HepG2 (cell line): ENCODE data around the gene NXPE4.

Experiments
- CTCF ChIP-seq: sonication (generic); formaldehyde crosslinking; IDR thresholded peaks from 2 replicates; pipeline ENCODE4 v1.5.0; 2020; ENCODE audit warnings: mild to moderate bottlenecking, missing genetic modification reagents, moderate library complexity
- EZH2 ChIP-seq: conservative IDR thresholded peaks from 2 replicates; pipeline ENCODE4 v1.6.1; 2012; ENCODE audit warnings: mild to moderate bottlenecking, low read depth, low read length, moderate library complexity
- POLR2A ChIP-seq, 2 experiments: IDR thresholded peaks; 2 replicates each; pipeline ENCODE4 v1.6.1; 2011; ENCODE audit warnings: low read depth in 2 of 2, low read length in 2 of 2, mild to moderate bottlenecking in 1 of 2, moderate library complexity in 1 of 2; ENCODE audit not compliant: insufficient read depth in 1 of 2

DNA sequence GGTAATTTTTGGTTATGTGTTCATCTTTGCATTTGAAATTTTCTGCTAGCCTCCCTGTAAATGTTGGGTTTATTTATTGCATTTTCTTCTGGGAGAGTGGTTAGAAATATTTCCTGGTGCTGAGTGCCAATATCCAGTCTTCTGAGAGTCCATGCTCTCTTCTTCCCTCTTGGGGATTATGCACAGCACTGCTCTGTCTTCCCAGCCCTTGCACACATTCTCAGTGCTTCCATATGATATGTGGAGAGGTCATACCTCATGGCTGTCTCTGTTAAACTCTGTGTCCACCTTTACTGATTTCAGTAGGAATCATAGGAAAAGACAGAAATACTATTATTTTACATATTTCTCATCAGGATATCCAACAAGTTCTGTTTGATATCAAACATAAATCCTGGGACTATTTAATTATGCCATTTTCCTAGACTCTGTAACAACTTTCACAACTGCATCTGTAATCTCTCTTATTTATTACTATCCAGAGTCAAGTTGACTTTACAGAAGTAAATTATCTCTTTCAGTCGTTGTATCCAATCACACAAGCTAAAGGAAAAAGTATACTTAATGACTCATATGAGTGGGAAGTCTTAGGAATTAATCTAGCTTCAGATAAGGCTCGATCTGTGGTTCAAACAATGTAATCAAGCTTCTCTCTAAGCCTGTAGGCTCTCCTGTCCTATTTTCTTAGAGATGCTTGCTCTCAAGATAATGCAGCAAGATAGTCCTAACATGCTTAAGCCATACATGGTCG lies 33.2 kb downstream of the NXPE4 start:
- no peak for TF ChIP-seq CTCF (CRISPR knock-in tag)
- no peak for TF ChIP-seq POLR2A (IDR thresholded peaks at IDR 0.05; ENCODE audit: insufficient read depth in 1 of 2, low read depth in 2 of 2, low read length in 2 of 2)
- no peak for TF ChIP-seq EZH2
